ENCODE data around the gene PAX5. TPM values are rescaled to one million over a fixed set of nuclear protein-coding genes. Genes with fewer than 3 reads are reported as not detected.

The PAX5 gene
- total RNA-seq, 4 donors from 2014 or later: 0.95 to 61.9 (median 3.6) TPM; not detected in 1

DNA sequence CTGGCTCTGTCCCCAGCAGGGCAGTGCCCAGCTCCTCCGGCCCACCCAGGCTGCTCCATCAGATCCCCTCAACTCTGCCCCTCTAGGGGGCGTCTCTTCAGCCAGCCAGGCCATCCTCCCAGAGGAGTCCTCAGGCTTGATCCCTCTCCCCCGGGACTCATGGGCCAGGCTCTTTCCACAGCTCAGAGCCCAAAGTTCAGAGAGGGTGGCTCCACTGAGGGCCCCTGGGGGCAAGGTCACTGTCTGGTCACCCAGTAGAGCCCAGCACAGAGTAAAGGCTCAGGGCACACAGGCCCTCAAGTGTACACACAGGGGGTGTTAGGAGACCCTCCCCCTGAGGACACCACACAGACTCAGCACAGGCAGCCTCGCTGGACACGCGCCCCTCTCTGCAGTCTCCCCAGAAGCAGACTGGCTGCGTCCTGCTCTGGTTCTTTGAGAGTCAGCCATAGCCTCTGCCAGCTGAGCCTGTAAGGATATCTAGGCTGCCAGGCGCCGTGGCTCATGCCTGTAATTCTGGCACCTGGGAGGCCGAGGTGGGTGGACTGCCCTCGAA is 64.8 kb downstream of the PAX5 start:
- H3K4me3 ChIP-seq: no peak overlapping the region
- H3K27me3 ChIP-seq: no peaks in the 10 kb centered on the region
- H3K9me3 ChIP-seq: no peaks in the 10 kb centered on the region
- no peak for TF ChIP-seq POLR2A (IDR thresholded peaks at IDR 0.05)
- TF ChIP-seq, protein P1, sequence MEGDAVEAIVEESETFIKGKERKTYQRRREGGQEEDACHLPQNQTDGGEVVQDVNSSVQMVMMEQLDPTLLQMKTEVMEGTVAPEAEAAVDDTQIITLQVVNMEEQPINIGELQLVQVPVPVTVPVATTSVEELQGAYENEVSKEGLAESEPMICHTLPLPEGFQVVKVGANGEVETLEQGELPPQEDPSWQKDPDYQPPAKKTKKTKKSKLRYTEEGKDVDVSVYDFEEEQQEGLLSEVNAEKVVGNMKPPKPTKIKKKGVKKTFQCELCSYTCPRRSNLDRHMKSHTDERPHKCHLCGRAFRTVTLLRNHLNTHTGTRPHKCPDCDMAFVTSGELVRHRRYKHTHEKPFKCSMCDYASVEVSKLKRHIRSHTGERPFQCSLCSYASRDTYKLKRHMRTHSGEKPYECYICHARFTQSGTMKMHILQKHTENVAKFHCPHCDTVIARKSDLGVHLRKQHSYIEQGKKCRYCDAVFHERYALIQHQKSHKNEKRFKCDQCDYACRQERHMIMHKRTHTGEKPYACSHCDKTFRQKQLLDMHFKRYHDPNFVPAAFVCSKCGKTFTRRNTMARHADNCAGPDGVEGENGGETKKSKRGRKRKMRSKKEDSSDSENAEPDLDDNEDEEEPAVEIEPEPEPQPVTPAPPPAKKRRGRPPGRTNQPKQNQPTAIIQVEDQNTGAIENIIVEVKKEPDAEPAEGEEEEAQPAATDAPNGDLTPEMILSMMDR (IDR thresholded peaks at IDR 0.05): no peak
- no peaks in the 10 kb centered on the region for H3K36me3 ChIP-seq
- no peaks in the 10 kb centered on the region for H3K4me1 ChIP-seq
- H3K27ac ChIP-seq: no peak overlapping the region
- no peak for DNase-seq

DNA sequence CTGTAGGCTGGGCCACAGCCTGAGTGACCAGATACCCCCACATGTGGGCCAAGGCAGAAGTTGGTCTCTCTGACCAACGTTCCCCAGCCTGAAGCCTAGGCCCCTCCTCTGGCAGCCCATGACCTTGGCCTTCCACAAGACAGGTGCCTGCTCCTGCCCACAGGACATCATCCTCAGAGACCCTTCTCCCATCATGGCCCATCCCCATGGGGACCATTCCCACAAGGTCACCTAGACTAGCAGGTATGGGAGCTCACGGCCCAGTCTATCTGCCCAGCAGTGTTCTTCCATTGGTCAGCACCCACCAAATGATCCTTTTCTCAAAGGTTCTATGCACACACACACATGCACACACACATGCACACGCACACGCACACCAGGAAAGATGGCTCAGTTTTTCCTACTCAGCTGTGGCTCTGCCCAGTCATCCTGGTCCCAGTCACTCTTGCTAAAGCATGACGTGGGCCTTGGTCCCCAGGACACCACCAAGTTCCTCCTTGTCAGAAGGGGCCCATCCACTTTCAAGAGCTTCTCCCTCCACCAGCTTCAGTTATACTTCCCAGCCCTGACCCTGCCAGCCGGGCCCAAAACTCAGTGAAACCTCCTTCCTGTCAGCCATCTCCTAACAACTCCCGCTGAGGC is 65.4 kb downstream of the PAX5 start:
- Histone ChIP-seq H3K4me3 (no peak overlapping the region), H3K36me3 (no peaks in the 10 kb centered on the region), H3K27ac (no peak overlapping the region), H3K27me3 (no peaks in the 10 kb centered on the region), H3K4me1 (no peaks in the 10 kb centered on the region), H3K9me3 (no peaks in the 10 kb centered on the region)
- no peak for TF ChIP-seq POLR2A (IDR thresholded peaks at IDR 0.05)
- TF ChIP-seq, protein P1 (IDR thresholded peaks at IDR 0.05): no peak
- DNase-seq: no peak

DNA sequence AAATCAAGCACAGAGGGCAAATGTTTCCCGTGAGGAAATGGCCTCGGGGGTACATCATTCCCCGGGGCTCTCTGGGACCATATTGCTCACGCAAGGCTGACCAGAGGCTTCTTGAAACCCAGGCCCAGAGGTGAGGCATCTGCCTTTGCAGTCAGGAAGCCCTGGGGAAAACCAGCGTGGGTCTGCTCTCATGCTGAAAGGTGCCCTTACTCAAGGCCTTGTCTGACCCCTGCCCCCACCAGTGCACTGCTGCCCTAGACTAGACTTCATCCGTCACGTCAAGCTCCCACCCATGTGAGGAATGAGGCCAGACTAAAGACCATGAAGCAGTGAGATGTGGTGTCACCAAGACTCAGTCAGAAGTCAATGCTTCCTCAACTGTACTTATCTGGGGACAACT is 66.1 kb downstream of the PAX5 start:
- no peak for TF ChIP-seq POLR2A (IDR thresholded peaks at IDR 0.05)
- TF ChIP-seq, protein P1 (IDR thresholded peaks at IDR 0.05): no peak
- no peak for DNase-seq
- Histone ChIP-seq H3K4me3 (no peak overlapping the region), H3K9me3 (no peaks in the 10 kb centered on the region), H3K36me3 (no peaks in the 10 kb centered on the region), H3K27ac (no peak overlapping the region), H3K27me3 (no peaks in the 10 kb centered on the region), H3K4me1 (no peaks in the 10 kb centered on the region)

DNA sequence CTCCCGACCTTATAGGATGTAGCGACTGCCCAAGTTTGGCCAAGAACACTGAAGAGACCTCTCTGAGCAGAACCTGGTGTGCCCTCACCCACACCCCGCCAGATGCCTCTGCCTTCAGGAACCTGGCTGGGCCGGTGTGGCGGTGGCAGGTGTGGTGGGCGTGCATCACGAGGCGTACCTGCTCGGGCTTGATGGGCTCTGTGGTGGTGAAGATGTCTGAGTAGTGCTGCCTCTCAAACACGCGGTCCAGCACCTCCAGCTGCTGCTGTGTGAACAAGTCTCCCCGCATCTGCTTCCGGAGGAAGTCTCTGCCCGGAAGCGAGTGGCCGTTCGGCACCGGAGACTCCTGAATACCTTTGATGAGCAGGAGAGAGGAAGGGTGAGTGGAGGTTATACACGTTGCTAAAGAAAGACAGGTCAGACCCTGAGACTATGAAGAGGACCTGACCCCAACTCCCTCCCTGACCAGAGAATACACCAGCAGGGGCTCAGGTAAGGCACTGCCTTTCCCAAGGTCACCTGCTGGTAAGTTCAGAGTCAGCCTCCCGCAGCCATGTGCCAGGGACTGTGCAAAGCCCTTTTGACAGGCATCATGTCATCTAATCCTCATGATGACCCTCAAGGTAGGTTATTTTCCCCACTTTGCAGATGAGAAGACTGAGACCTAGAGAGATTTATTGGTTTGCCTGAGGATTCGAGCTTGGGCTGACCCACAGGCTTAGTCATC is 67.5 kb downstream of the PAX5 start:
- Histone ChIP-seq H3K9me3 (no peaks in the 10 kb centered on the region), H3K4me3 (no peak overlapping the region), H3K36me3 (no peaks in the 10 kb centered on the region), H3K27ac (no peak overlapping the region), H3K27me3 (no peaks in the 10 kb centered on the region), H3K4me1 (peaks cover 0 to 4% (median 0%) of the 10 kb centered on the region in 4 donors)
- TF ChIP-seq, protein P1 (IDR thresholded peaks at IDR 0.05): no peak
- no peak for TF ChIP-seq POLR2A (IDR thresholded peaks at IDR 0.05)
- DNase-seq: no peak

DNA sequence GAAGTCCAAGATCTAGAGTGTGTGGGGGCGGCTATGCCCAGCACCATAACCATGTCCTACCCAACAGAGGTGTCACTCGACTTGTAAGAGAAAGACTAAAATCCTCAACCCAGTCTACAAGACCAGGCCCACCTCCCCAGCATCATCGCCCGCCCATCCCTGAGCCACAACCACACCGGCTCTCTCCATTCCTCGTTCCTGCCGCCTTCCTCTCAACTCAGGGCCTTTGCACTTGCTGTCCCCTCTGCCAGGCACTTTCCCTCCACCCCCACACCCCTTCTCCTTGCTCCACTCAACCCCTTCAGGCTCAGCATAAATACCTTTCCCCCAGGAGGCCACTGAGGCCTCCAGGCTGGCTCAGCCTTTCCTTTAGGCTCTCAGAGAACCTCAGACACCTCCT is 69.3 kb downstream of the PAX5 start:
- Histone ChIP-seq H3K4me1 (peaks cover 0 to 9% (median 0%) of the 10 kb centered on the region in 4 donors), H3K36me3 (no peaks in the 10 kb centered on the region), H3K4me3 (no peak overlapping the region), H3K9me3 (no peaks in the 10 kb centered on the region), H3K27me3 (no peaks in the 10 kb centered on the region), H3K27ac (no peak overlapping the region)
- no peak for TF ChIP-seq POLR2A (IDR thresholded peaks at IDR 0.05)
- TF ChIP-seq, protein P1 (IDR thresholded peaks at IDR 0.05): no peak
- no peak for DNase-seq
